ENCODE results near the gene AFAP1.

Gene AFAP1

GRCh38 chr4:7733801-7734650 lies 205.6 kb downstream of the AFAP1 start:
- POLR2A ChIA-PET = no interaction called here
- no peak for DNase-seq (ENCODE audit: extremely low spot score)
- CTCF ChIA-PET = no interaction called here
- TF ChIP-seq BHLHE40 (IDR thresholded peaks at IDR 0.05; ENCODE audit: borderline replicate concordance) (no peak), NFRKB (IDR thresholded peaks at IDR 0.05) (no peak), ELF4 (IDR thresholded peaks at IDR 0.05) (no peak), SP1 (IDR thresholded peaks at IDR 0.05) (no peak), FOXK2 (IDR thresholded peaks at IDR 0.05) (no peak), L3MBTL2 (conservative IDR thresholded peaks at IDR 0.05) (no peak), FOXA1 (IDR thresholded peaks at IDR 0.05) (no peak), FOXM1 (IDR thresholded peaks at IDR 0.05; ENCODE audit: borderline replicate concordance) (no peak), ZNF384 (IDR thresholded peaks at IDR 0.05) (no peak), TARDBP (IDR thresholded peaks at IDR 0.05) (no peak), SUZ12 (IDR thresholded peaks at IDR 0.05) (no peak), LEF1 (IDR thresholded peaks at IDR 0.05; ENCODE audit: borderline replicate concordance) (no peak), ARNT (IDR thresholded peaks at IDR 0.05) (no peak), CTBP1 (IDR thresholded peaks at IDR 0.05; ENCODE audit: borderline replicate concordance) (no peak), PKNOX1 (IDR thresholded peaks at IDR 0.05) (no peak), HDGF (IDR thresholded peaks at IDR 0.05; ENCODE audit: borderline replicate concordance) (no peak)

- CTCF ChIA-PET = no interaction called here
Observed at GRCh38 chr4:7733201-7733600, 206.5 kb downstream of the AFAP1 start.

GRCh38 chr4:7732263-7732662 lies 207.4 kb downstream of the AFAP1 start:
- TF ChIP-seq HDGF (IDR thresholded peaks at IDR 0.05; ENCODE audit: borderline replicate concordance) = no peak
- no peak for TF ChIP-seq SP1 (IDR thresholded peaks at IDR 0.05)
- TF ChIP-seq L3MBTL2 (conservative IDR thresholded peaks at IDR 0.05) = no peak
- TF ChIP-seq BHLHE40 (IDR thresholded peaks at IDR 0.05; ENCODE audit: borderline replicate concordance) = no peak
- no peak for TF ChIP-seq NFRKB (IDR thresholded peaks at IDR 0.05)
- no peak for TF ChIP-seq LEF1 (IDR thresholded peaks at IDR 0.05; ENCODE audit: borderline replicate concordance)
- no peak for TF ChIP-seq TARDBP (IDR thresholded peaks at IDR 0.05)
- no peak for TF ChIP-seq FOXA1 (IDR thresholded peaks at IDR 0.05)
- no peak for TF ChIP-seq CTBP1 (IDR thresholded peaks at IDR 0.05; ENCODE audit: borderline replicate concordance)
- no peak for TF ChIP-seq ELF4 (IDR thresholded peaks at IDR 0.05)
- TF ChIP-seq ARNT (IDR thresholded peaks at IDR 0.05) = no peak
- TF ChIP-seq FOXM1 (IDR thresholded peaks at IDR 0.05; ENCODE audit: borderline replicate concordance) = no peak
- TF ChIP-seq ZNF384 (IDR thresholded peaks at IDR 0.05) = no peak
- TF ChIP-seq SUZ12 (IDR thresholded peaks at IDR 0.05) = no peak
- no peak for TF ChIP-seq FOXK2 (IDR thresholded peaks at IDR 0.05)
- no peak for TF ChIP-seq PKNOX1 (IDR thresholded peaks at IDR 0.05)
- ChIA-PET CTCF (no interaction called here), POLR2A (no interaction called here)
- no peak for DNase-seq (ENCODE audit: extremely low spot score)

More at GRCh38 chr4:7733201-7733600, 206.5 kb downstream of the AFAP1 start:
- POLR2A ChIA-PET = no interaction called here
- TF ChIP-seq FOXM1 (IDR thresholded peaks at IDR 0.05; ENCODE audit: borderline replicate concordance) = no peak
- TF ChIP-seq SP1 (IDR thresholded peaks at IDR 0.05) = no peak
- TF ChIP-seq FOXK2 (IDR thresholded peaks at IDR 0.05) = no peak
- no peak for TF ChIP-seq LEF1 (IDR thresholded peaks at IDR 0.05; ENCODE audit: borderline replicate concordance)
- TF ChIP-seq ZNF384 (IDR thresholded peaks at IDR 0.05) = no peak
- TF ChIP-seq TARDBP (IDR thresholded peaks at IDR 0.05) = no peak
- TF ChIP-seq BHLHE40 (IDR thresholded peaks at IDR 0.05; ENCODE audit: borderline replicate concordance) = no peak
- no peak for TF ChIP-seq ARNT (IDR thresholded peaks at IDR 0.05)
- TF ChIP-seq L3MBTL2 (conservative IDR thresholded peaks at IDR 0.05) = no peak
- TF ChIP-seq NFRKB (IDR thresholded peaks at IDR 0.05) = no peak
- TF ChIP-seq PKNOX1 (IDR thresholded peaks at IDR 0.05) = no peak
- TF ChIP-seq SUZ12 (IDR thresholded peaks at IDR 0.05) = no peak
- no peak for TF ChIP-seq HDGF (IDR thresholded peaks at IDR 0.05; ENCODE audit: borderline replicate concordance)
- no peak for TF ChIP-seq CTBP1 (IDR thresholded peaks at IDR 0.05; ENCODE audit: borderline replicate concordance)
- no peak for TF ChIP-seq ELF4 (IDR thresholded peaks at IDR 0.05)
- TF ChIP-seq FOXA1 (IDR thresholded peaks at IDR 0.05) = no peak
- DNase-seq (ENCODE audit: extremely low spot score) = no peak

- TF ChIP-seq ZNF384 (IDR thresholded peaks at IDR 0.05) = no peak
- no peak for TF ChIP-seq CTBP1 (IDR thresholded peaks at IDR 0.05; ENCODE audit: borderline replicate concordance)
- no peak for TF ChIP-seq L3MBTL2 (conservative IDR thresholded peaks at IDR 0.05)
- no peak for TF ChIP-seq ELF4 (IDR thresholded peaks at IDR 0.05)
- TF ChIP-seq FOXM1 (IDR thresholded peaks at IDR 0.05; ENCODE audit: borderline replicate concordance) = no peak
- TF ChIP-seq BHLHE40 (IDR thresholded peaks at IDR 0.05; ENCODE audit: borderline replicate concordance) = no peak
- TF ChIP-seq HDGF (IDR thresholded peaks at IDR 0.05; ENCODE audit: borderline replicate concordance) = no peak
- no peak for TF ChIP-seq PKNOX1 (IDR thresholded peaks at IDR 0.05)
- TF ChIP-seq FOXK2 (IDR thresholded peaks at IDR 0.05) = no peak
- TF ChIP-seq SUZ12 (IDR thresholded peaks at IDR 0.05) = no peak
- no peak for TF ChIP-seq FOXA1 (IDR thresholded peaks at IDR 0.05)
- TF ChIP-seq ARNT (IDR thresholded peaks at IDR 0.05) = no peak
- no peak for TF ChIP-seq SP1 (IDR thresholded peaks at IDR 0.05)
- TF ChIP-seq TARDBP (IDR thresholded peaks at IDR 0.05) = no peak
- ChIA-PET POLR2A (no interaction called here), CTCF (no interaction called here)
- DNase-seq (ENCODE audit: extremely low spot score) = no peak
Observed at GRCh38 chr4:7731437-7731836, 208.2 kb downstream of the AFAP1 start.

- no peak for DNase-seq (ENCODE audit: extremely low spot score)
- CTCF ChIA-PET = no interaction called here
- POLR2A ChIA-PET = no interaction called here
- TF ChIP-seq SP1 (IDR thresholded peaks at IDR 0.05) = no peak
- TF ChIP-seq FOXM1 (IDR thresholded peaks at IDR 0.05; ENCODE audit: borderline replicate concordance) = no peak
- TF ChIP-seq BHLHE40 (IDR thresholded peaks at IDR 0.05; ENCODE audit: borderline replicate concordance) = no peak
- TF ChIP-seq TARDBP (IDR thresholded peaks at IDR 0.05) = no peak
- no peak for TF ChIP-seq FOXA1 (IDR thresholded peaks at IDR 0.05)
- TF ChIP-seq HDGF (IDR thresholded peaks at IDR 0.05; ENCODE audit: borderline replicate concordance) = no peak
- TF ChIP-seq ZNF384 (IDR thresholded peaks at IDR 0.05) = no peak
- TF ChIP-seq FOXK2 (IDR thresholded peaks at IDR 0.05) = no peak
- no peak for TF ChIP-seq CTBP1 (IDR thresholded peaks at IDR 0.05; ENCODE audit: borderline replicate concordance)
- TF ChIP-seq SUZ12 (IDR thresholded peaks at IDR 0.05) = no peak
- TF ChIP-seq NFRKB (IDR thresholded peaks at IDR 0.05) = no peak
- TF ChIP-seq LEF1 (IDR thresholded peaks at IDR 0.05; ENCODE audit: borderline replicate concordance) = no peak
- TF ChIP-seq L3MBTL2 (conservative IDR thresholded peaks at IDR 0.05) = no peak
- no peak for TF ChIP-seq ARNT (IDR thresholded peaks at IDR 0.05)
Observed at GRCh38 chr4:7727749-7728148, 211.9 kb downstream of the AFAP1 start.
